ENCODE results near the gene PREX1.
"Not testable (repeated sequence)": the region's sequence is repeated elsewhere in the genome, so short reads cannot be mapped to it uniquely, and the experiment has no call there.

PREX1 gene

DNA sequence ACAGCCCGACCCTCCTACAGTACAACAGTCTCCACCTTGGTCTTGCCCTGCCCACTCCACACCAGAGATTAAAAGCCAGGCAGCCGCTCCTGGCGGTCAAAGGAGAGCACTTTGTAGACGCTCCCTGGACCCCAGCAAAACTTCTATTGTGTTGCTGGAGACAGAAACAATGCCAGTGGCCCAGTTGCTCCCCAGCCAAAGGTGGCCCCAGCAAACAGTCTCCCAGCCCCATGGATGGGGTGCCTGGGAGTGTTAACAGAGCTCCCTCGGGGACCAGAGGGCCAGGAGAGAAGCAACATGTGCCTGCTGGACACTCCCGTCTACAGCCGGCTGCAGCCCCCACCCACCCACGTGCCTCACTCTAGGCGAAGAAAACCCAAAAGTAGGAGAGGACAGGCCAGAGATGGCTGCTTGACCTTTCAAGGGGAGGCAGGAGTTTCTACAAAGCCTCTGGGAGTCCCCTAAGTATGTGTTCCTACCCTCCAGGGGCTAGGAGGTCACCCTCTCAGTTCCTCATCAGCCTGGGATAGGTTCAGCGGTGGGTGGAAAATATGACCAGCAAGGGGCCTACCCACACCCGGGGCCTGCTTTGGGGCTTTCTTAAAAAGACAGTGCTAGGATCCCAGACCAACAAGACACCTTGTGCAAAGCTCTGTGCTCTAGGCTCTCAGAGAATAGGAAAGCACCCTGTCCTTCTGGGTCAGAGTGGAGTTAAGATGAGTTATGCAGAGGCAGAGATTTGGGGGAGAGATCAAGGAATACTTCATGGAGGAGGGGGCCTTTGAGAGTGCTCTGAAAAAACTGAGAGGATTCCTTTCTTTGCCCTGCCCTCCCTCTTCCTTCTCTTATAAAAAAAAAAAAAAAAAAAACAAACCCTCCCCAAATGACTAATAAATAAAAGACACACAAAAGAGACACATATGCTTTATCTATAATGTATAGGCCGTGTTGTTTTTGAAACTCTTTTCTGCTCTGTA, 19.0 kb upstream of the PREX1 start:
- peak; percentile 59 to 78 for DNase-seq (ENCODE audit: extremely low read depth in 1 of 2, low read depth in 1 of 2)

DNA sequence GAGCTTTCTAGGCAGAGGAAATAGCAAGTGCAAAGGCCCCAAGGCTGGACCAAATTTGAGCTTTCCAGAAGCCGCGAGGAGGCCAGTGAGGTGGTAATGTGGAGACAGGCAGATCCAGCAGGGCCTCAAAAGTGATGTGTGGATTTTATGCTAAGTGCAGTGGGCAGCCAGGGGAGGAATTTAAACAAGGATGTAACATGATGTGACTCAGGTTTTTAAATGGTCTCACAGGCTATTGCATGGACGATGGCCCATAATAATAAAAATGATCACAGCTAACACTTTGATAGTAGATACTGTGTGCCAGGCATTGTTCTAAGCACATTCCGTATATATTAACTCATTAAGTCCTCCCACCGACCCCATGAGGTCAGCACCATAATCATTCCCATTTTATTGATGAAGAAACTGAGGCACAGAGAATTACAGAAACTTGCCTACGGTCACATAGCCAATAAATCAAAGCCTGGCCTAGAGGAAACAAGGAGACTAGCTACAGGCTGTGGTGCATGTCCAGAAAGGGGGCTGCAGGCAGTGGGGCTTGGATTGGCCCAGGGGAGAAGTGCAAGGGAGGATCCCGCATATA, 18.0 kb upstream of the PREX1 start:
- no peak for DNase-seq (ENCODE audit: extremely low read depth in 1 of 2, low read depth in 1 of 2)

DNA sequence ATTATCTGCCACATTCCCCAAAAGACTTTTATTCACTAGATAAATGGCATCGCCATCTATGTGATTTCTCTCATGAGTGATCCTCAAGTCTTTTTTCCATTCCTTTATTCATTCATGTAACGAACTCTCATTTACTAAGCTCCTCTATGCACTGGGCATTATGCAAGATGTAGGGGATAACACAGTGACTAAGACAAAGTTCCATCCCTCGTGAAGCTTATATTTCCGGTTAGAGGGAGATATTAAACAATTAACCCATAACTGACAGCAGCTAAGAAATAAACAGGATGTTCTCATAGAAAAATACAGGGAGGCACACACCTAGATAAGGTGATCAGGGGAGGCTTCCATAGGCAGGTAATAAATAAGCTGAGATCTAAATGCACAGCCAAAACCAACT, 17.2 kb upstream of the PREX1 start:
- no peak for DNase-seq (ENCODE audit: extremely low read depth in 1 of 2, low read depth in 1 of 2)

DNA sequence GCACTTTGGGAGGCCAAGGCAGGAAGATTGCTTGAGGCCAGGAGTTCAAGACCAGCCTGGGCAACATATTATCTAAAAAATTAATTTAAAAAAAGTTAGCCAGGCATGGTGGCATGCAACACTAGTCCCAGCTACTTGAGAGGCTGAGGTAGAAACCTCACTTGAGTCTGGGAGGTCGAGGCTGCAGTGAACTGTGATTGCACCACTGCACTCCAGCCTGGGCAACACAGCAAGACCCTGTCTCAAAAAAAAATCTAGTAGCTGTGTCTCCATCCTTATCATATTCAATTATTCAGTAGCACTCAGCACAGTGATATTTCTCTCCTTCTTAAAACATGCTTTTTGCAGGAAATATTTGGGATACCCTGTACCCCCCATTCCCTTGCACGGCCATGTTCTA, 16.1 kb upstream of the PREX1 start:
- not testable (repeated sequence) for DNase-seq (ENCODE audit: extremely low read depth in 1 of 2, low read depth in 1 of 2)

- DNase-seq (ENCODE audit: extremely low read depth in 1 of 2, low read depth in 1 of 2): no peak
Observed at GRCh38 chr20:48843057-48843806, 15.4 kb upstream of the PREX1 start.

- no peak for DNase-seq (ENCODE audit: extremely low read depth in 1 of 2, low read depth in 1 of 2)
Observed at GRCh38 chr20:48841875-48842529, 14.2 kb upstream of the PREX1 start.

- no peak for DNase-seq (ENCODE audit: extremely low read depth in 1 of 2, low read depth in 1 of 2)
Observed at GRCh38 chr20:48841196-48841874, 13.5 kb upstream of the PREX1 start.

GRCh38 chr20:48839154-48839917, 11.5 kb upstream of the PREX1 start:
- no peak for DNase-seq (ENCODE audit: extremely low read depth in 1 of 2, low read depth in 1 of 2)

DNA sequence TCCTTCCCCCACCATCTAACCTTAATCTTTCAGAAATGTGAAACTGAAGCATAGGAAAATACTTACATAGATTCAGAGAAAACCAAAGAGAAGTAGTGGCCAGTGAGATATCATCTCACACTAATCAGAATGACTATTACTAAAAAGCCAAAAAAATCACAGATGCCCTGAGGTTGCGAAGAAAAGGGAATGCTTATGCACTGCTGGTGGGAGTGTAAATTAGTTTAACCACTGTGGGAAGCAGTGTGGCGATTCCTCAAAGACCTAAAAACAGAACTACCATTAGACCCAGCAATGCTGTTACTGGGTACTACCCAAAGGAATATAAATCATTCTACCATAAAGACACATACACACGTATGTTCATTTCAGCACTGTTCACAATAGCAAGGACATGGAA, 9.2 kb upstream of the PREX1 start:
- no peak for DNase-seq (ENCODE audit: extremely low read depth in 1 of 2, low read depth in 1 of 2)

- no peak for DNase-seq (ENCODE audit: extremely low read depth in 1 of 2, low read depth in 1 of 2)
Observed at GRCh38 chr20:48835390-48835789, 7.6 kb upstream of the PREX1 start.

GRCh38 chr20:48834278-48834677, 6.5 kb upstream of the PREX1 start:
- no peak for DNase-seq (ENCODE audit: extremely low read depth in 1 of 2, low read depth in 1 of 2)

- no peak for DNase-seq (ENCODE audit: extremely low read depth in 1 of 2, low read depth in 1 of 2)
Observed at GRCh38 chr20:48832405-48832730, 4.6 kb upstream of the PREX1 start.

DNA sequence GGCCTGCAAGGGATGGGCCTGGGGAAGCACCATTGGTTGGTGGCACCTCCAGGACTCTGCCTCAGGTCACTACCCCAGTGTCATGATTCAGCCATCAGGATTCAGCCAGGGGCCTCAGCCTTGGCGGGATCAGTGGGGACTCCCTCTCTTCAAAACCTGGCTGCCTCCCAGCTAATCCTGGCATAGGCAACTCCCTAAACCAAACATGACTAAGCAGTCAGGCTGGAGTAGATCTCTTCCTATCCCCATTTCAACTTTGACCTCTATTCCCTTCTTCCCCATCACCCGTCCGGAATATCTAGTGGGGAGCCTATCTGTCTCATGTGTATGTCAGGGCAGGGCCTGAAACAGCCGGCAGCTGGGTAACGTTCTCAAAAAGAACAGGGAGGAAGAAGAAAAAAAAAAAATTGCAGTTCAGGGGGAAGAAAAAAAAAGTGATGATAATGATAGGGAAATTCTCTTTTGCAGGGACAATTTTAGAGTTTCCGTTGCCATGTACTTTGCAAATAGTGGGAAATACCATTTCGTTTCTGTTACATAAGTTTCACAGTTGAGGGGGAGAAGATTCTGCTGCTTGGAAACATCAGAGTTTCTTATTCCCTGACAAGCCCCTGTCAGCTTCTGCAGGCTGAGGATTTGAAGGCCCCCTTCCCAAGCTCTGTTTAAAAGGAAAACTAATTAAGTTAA, 4.1 kb upstream of the PREX1 start:
- no peak for DNase-seq (ENCODE audit: extremely low read depth in 1 of 2, low read depth in 1 of 2)

DNA sequence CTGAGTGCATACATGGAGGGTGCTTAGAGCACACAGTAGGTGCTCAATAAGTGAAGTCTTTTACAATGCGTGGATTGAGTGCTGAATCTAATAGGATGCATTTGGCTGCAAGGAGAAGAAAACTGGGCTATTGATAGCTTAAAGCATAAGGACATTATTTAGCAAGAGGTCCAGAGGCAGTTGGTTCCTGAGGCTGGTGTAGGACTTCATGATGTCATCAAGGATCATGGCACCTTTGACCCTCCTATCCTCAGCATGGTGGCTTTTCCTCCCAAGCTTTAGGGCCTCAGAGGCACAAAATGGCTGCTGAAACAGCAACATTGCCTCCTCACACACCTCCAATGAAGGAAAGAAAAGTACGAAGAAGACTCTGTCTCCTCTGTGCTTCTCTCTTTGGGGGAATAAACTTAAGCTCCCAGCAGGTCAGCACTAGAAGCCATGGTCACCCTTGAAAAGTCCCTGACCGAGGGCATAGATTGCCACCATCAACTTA, 3.1 kb upstream of the PREX1 start:
- no peak for DNase-seq (ENCODE audit: extremely low read depth in 1 of 2, low read depth in 1 of 2)

DNA sequence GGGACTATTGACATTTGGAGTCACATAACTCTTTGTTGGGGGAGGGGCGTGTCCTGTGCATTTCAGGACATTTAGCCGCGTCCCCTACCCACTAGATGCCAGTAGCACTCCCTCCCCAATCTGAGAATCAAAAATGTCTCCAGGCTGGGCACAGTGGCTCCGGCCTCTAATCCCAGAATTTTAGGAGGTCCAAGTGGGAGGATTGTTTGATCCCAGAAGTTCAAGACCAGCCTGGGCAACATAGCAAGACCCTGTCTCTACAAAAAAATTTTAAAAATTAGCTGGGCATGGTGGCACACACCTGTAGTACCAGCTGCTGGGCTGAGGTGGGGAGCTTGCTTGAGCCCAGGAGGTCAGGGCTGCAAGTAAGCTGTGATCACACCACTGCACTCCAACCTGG, 2.1 kb upstream of the PREX1 start:
- no peak for DNase-seq (ENCODE audit: extremely low read depth in 1 of 2, low read depth in 1 of 2)

- no peak for DNase-seq (ENCODE audit: extremely low read depth in 1 of 2, low read depth in 1 of 2)
Observed at GRCh38 chr20:48828734-48829460, 1.1 kb upstream of the PREX1 start.

DNA sequence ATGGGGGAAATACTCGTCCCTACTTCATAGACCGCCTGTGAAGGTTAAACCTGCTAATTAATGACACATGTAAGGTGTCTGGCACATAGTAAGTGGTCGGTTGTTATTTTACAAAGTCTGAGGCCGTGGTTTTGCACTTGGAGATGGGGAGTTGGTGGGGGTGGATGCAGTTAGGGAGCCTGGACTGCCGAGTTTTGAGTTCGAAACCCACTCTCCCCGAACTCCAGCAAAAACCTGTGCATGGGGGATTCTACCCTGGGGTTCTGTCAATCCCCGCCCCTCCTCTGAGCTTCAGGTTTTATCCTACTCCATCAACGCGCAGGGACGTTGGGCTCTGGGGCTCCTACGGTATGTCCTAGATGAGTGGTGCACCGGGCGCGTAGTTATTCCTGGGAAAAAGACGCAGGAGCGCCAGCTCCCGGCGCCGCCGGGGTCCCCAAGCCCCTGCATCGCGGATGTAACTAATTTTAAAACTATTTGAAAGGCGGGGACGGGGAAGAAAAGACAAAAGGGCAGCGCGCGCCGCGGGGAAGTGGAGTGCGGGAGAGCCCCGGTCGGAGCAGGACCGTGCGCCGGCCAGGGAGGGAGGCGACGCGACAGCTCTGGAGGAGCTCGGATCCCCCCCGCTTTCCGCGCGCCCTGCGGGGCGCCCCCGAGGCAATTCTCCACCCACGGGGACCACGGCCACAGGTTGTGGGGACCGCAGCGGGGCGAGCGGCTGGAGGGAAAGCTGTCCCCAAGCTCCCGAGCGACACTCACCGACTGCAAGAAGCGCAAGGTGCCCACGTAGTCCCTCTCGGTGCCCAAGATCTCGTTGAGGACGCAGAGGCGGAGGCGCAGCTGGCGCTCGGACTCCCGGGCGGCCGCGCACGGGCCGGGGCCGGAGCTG, 672 bp downstream of the PREX1 start:
- DNase-seq (ENCODE audit: extremely low read depth in 1 of 2, low read depth in 1 of 2): no peak

GRCh38 chr20:48826480-48826879, 1.3 kb downstream of the PREX1 start:
- DNase-seq (ENCODE audit: extremely low read depth in 1 of 2, low read depth in 1 of 2): not testable (repeated sequence)
